HepG2 (cell line): ENCODE data around the gene SMOC1. TPM values are rescaled to one million over a fixed set of nuclear protein-coding genes. Genes with fewer than 3 reads are reported as not detected.
A peak's percentile ranks its signal among the peaks of the same experiment; 100 is the strongest.

Source experiments
- ARNT2 ChIP-seq: sonication (generic); formaldehyde crosslinking; IDR thresholded peaks from 2 replicates; pipeline ENCODE4 v1.8.0; 2022; ENCODE audit warnings: mild to moderate bottlenecking, low read depth, missing genetic modification reagents, moderate library complexity
- BRD4 ChIP-seq: sonication (generic); formaldehyde crosslinking; IDR thresholded peaks from 2 replicates; pipeline ENCODE4 v1.4.0; 2020; ENCODE audit warnings: missing genetic modification reagents
- HMG20B ChIP-seq: conservative IDR thresholded peaks from 2 replicates; pipeline ENCODE4 v1.6.1; 2016; ENCODE audit warnings: missing genetic modification reagents, missing compliant biosample characterization
- HNF4A ChIP-seq: sonication (generic); formaldehyde crosslinking; IDR thresholded peaks from 2 replicates; pipeline ENCODE4 v1.4.0; 2020; ENCODE audit warnings: missing genetic modification reagents
- PHF8 ChIP-seq: sonication (generic); formaldehyde crosslinking; IDR thresholded peaks from 2 replicates; pipeline ENCODE4 v1.5.0; 2020; ENCODE audit warnings: missing genetic modification reagents
- POGZ ChIP-seq: sonication (generic); formaldehyde crosslinking; IDR thresholded peaks from 2 replicates; pipeline ENCODE4 v1.4.0; 2020; ENCODE audit warnings: mild to moderate bottlenecking, missing genetic modification reagents
- SSRP1 ChIP-seq: IDR thresholded peaks from 2 replicates; pipeline ENCODE4 v1.6.1; 2016; ENCODE audit warnings: control low read depth
- ZNF264 ChIP-seq: sonication (generic); formaldehyde crosslinking; IDR thresholded peaks from 2 replicates; pipeline ENCODE4 v1.4.0; 2020; ENCODE audit warnings: missing genetic modification reagents
- ZNF282 ChIP-seq: fragments of 450-650 bp; IDR thresholded peaks from 2 replicates; pipeline ENCODE4 v1.6.1; 2018; ENCODE audit not compliant: partially characterized antibody
- ZNF337 ChIP-seq: sonication (generic); formaldehyde crosslinking; IDR thresholded peaks from 2 replicates; pipeline ENCODE4 v1.5.1; 2020; ENCODE audit warnings: missing genetic modification reagents, low read depth, mild to moderate bottlenecking, borderline replicate concordance
- ZNF431 ChIP-seq: sonication (generic); formaldehyde crosslinking; IDR thresholded peaks from 2 replicates; pipeline ENCODE4 v1.9.0; 2022; ENCODE audit warnings: missing genetic modification reagents, low read depth, mild to moderate bottlenecking, borderline replicate concordance
- ZNF776 ChIP-seq: sonication (generic); formaldehyde crosslinking; IDR thresholded peaks from 2 replicates; pipeline ENCODE4 v1.4.0; 2020; ENCODE audit warnings: mild to moderate bottlenecking, missing genetic modification reagents
- polyA plus RNA-seq, 8 experiments: library from polyadenylated mRNA; depleted of rRNA in 3 of 8; stranded (reverse) in 7 of 8; unstranded in 1 of 8; fragments of >200 nt; fragmentation: Illumina TruSeq in 4 of 8; extraction: Trizol in 4 of 8; gene quantifications; 2 replicates each; pipeline versions ENCODE4 v1.2.1 to v1.2.3, GENCODE V29; 2011 to 2016; ENCODE audit warnings: low read depth in 4 of 8, missing spikeins in 1 of 8, mixed read lengths in 1 of 8; ENCODE audit not compliant: insufficient read depth in 1 of 8
- total RNA-seq, 5 experiments: library from RNA; depleted of rRNA; stranded (reverse); fragments of >200 nt; fragmentation: Illumina TruSeq; extraction: Trizol; gene quantifications; 2 replicates each; pipeline ENCODE4 v1.2.3, GENCODE V29; 2016; ENCODE audit warnings: low read depth in 1 of 5
- TF ChIP-seq, protein P1 (sequence below): sonication (generic); formaldehyde crosslinking; IDR thresholded peaks from 2 replicates; pipeline ENCODE4 v1.4.0; 2020; ENCODE audit warnings: missing genetic modification reagents, borderline replicate concordance
- TF ChIP-seq, protein P2 (sequence below), 2 experiments: IDR thresholded peaks; 2 replicates each; pipeline ENCODE4 v1.6.1; 2011 to 2012; ENCODE audit warnings: low read length in 2 of 2, borderline replicate concordance in 1 of 2, low read depth in 1 of 2, mild to moderate bottlenecking in 1 of 2, moderate library complexity in 1 of 2
- TF ChIP-seq, protein P3 (sequence below): sonication (generic); formaldehyde crosslinking; conservative IDR thresholded peaks from 2 replicates; pipeline ENCODE4 v1.8.0; 2022; ENCODE audit warnings: mild to moderate bottlenecking, moderate library complexity, missing genetic modification reagents
- TF ChIP-seq, protein P4 (sequence below): IDR thresholded peaks from 2 replicates; pipeline ENCODE4 v1.6.1; 2012; ENCODE audit warnings: inconsistent platforms
- TF ChIP-seq, protein P5 (sequence below): sonication (generic); formaldehyde crosslinking; conservative IDR thresholded peaks from 2 replicates; pipeline ENCODE4 v1.8.0; 2022; ENCODE audit warnings: low read depth, missing genetic modification reagents

The SMOC1 gene
- total and polyA plus RNA-seq, 2 of the 13 experiments (the other 11 are each of a cell fraction or from before 2014, with no cell fraction given), result 17.8 to 35.6 TPM

DNA sequence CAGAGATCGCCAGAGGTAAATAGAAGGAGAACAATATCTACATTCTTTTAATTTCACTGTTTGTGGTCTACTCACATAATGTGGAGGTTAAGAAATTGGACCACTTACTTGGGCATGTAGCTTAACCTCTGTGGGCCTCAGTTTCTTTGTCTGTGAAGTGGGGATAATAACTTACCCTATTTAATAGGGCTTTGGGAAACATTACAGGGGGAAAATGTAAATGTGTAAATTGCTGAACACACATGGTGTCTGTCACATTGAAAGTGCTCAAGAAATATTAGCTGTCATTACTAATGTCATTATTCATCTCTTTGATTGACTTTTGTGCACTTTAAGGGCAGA, 169.1 kb downstream of the SMOC1 start (continued):
- TF ChIP-seq POGZ (CRISPR knock-in tag), result no peak
- no peak for TF ChIP-seq BRD4 (CRISPR knock-in tag)
- no peak for TF ChIP-seq ZNF337 (CRISPR knock-in tag)
- TF ChIP-seq, protein P1, sequence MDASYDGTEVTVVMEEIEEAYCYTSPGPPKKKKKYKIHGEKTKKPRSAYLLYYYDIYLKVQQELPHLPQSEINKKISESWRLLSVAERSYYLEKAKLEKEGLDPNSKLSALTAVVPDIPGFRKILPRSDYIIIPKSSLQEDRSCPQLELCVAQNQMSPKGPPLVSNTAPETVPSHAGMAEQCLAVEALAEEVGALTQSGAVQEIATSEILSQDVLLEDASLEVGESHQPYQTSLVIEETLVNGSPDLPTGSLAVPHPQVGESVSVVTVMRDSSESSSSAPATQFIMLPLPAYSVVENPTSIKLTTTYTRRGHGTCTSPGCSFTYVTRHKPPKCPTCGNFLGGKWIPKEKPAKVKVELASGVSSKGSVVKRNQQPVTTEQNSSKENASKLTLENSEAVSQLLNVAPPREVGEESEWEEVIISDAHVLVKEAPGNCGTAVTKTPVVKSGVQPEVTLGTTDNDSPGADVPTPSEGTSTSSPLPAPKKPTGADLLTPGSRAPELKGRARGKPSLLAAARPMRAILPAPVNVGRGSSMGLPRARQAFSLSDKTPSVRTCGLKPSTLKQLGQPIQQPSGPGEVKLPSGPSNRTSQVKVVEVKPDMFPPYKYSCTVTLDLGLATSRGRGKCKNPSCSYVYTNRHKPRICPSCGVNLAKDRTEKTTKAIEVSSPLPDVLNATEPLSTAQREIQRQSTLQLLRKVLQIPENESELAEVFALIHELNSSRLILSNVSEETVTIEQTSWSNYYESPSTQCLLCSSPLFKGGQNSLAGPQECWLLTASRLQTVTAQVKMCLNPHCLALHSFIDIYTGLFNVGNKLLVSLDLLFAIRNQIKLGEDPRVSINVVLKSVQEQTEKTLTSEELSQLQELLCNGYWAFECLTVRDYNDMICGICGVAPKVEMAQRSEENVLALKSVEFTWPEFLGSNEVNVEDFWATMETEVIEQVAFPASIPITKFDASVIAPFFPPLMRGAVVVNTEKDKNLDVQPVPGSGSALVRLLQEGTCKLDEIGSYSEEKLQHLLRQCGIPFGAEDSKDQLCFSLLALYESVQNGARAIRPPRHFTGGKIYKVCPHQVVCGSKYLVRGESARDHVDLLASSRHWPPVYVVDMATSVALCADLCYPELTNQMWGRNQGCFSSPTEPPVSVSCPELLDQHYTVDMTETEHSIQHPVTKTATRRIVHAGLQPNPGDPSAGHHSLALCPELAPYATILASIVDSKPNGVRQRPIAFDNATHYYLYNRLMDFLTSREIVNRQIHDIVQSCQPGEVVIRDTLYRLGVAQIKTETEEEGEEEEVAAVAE, result 0 out of 2 replicates have a peak, but pooled peaks have one; percentile 16
- TF ChIP-seq ZNF264 (CRISPR knock-in tag), result peak; percentile 71; the same call in 1 of the 2 replicates
- TF ChIP-seq ZNF282, result no peak
- peak; percentile 53 for TF ChIP-seq HNF4A (CRISPR knock-in tag)
- TF ChIP-seq, protein P2, sequence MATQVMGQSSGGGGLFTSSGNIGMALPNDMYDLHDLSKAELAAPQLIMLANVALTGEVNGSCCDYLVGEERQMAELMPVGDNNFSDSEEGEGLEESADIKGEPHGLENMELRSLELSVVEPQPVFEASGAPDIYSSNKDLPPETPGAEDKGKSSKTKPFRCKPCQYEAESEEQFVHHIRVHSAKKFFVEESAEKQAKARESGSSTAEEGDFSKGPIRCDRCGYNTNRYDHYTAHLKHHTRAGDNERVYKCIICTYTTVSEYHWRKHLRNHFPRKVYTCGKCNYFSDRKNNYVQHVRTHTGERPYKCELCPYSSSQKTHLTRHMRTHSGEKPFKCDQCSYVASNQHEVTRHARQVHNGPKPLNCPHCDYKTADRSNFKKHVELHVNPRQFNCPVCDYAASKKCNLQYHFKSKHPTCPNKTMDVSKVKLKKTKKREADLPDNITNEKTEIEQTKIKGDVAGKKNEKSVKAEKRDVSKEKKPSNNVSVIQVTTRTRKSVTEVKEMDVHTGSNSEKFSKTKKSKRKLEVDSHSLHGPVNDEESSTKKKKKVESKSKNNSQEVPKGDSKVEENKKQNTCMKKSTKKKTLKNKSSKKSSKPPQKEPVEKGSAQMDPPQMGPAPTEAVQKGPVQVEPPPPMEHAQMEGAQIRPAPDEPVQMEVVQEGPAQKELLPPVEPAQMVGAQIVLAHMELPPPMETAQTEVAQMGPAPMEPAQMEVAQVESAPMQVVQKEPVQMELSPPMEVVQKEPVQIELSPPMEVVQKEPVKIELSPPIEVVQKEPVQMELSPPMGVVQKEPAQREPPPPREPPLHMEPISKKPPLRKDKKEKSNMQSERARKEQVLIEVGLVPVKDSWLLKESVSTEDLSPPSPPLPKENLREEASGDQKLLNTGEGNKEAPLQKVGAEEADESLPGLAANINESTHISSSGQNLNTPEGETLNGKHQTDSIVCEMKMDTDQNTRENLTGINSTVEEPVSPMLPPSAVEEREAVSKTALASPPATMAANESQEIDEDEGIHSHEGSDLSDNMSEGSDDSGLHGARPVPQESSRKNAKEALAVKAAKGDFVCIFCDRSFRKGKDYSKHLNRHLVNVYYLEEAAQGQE (IDR thresholded peaks at IDR 0.05; ENCODE audit: borderline replicate concordance in 1 of 2, low read depth in 1 of 2, low read length in 2 of 2), result 0 out of 4 replicates have a peak, but pooled peaks of 1 of the 2 experiments have one; percentile 11
- TF ChIP-seq HMG20B (CRISPR knock-in tag), result no peak
- peak; percentile 53; the same call in 1 of the 2 replicates for TF ChIP-seq SSRP1
- TF ChIP-seq, protein P3, sequence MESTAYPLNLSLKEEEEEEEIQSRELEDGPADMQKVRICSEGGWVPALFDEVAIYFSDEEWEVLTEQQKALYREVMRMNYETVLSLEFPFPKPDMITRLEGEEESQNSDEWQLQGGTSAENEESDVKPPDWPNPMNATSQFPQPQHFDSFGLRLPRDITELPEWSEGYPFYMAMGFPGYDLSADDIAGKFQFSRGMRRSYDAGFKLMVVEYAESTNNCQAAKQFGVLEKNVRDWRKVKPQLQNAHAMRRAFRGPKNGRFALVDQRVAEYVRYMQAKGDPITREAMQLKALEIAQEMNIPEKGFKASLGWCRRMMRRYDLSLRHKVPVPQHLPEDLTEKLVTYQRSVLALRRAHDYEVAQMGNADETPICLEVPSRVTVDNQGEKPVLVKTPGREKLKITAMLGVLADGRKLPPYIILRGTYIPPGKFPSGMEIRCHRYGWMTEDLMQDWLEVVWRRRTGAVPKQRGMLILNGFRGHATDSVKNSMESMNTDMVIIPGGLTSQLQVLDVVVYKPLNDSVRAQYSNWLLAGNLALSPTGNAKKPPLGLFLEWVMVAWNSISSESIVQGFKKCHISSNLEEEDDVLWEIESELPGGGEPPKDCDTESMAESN (CRISPR knock-in tag), result no peak
- TF ChIP-seq, protein P4, sequence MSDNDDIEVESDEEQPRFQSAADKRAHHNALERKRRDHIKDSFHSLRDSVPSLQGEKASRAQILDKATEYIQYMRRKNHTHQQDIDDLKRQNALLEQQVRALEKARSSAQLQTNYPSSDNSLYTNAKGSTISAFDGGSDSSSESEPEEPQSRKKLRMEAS, result no peak
- no peak for TF ChIP-seq PHF8 (CRISPR knock-in tag)
- no peak for TF ChIP-seq ARNT2 (CRISPR knock-in tag)
- TF ChIP-seq, protein P5, sequence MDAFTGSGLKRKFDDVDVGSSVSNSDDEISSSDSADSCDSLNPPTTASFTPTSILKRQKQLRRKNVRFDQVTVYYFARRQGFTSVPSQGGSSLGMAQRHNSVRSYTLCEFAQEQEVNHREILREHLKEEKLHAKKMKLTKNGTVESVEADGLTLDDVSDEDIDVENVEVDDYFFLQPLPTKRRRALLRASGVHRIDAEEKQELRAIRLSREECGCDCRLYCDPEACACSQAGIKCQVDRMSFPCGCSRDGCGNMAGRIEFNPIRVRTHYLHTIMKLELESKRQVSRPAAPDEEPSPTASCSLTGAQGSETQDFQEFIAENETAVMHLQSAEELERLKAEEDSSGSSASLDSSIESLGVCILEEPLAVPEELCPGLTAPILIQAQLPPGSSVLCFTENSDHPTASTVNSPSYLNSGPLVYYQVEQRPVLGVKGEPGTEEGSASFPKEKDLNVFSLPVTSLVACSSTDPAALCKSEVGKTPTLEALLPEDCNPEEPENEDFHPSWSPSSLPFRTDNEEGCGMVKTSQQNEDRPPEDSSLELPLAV, result no peak
- TF ChIP-seq ZNF431 (CRISPR knock-in tag), result no peak
- no peak for TF ChIP-seq ZNF776 (CRISPR knock-in tag)
